HepG2 (cell line): ENCODE data around the gene HCFC1R1. TPM values are rescaled to one million over a fixed set of nuclear protein-coding genes. Genes with fewer than 3 reads are reported as not detected.

ENCODE experiments used
- CREB1 ChIP-seq, 2 experiments: fragments of 450-650 bp in 1 of 2; IDR thresholded peaks; 2 replicates each; pipeline ENCODE4 v1.6.1; 2016 to 2017; ENCODE audit warnings: control low read depth in 1 of 2, mild to moderate bottlenecking in 1 of 2, missing compliant biosample characterization in 1 of 2, missing genetic modification characterization in 1 of 2
- EZH2 ChIP-seq: conservative IDR thresholded peaks from 2 replicates; pipeline ENCODE4 v1.6.1; 2012; ENCODE audit warnings: mild to moderate bottlenecking, low read depth, low read length, moderate library complexity
- FOXA3 ChIP-seq: IDR thresholded peaks from 2 replicates; pipeline ENCODE4 v1.6.1; 2016; ENCODE audit warnings: missing genetic modification reagents, missing compliant biosample characterization
- FOXK2 ChIP-seq: fragments of 450-650 bp; IDR thresholded peaks from 2 replicates; pipeline ENCODE4 v1.6.1; 2016
- HNF1B ChIP-seq: sonication (generic); formaldehyde crosslinking; IDR thresholded peaks from 2 replicates; pipeline ENCODE4 v1.5.1; 2020; ENCODE audit warnings: mild to moderate bottlenecking, moderate library complexity, missing genetic modification reagents
- HNF4G ChIP-seq, 2 experiments: sonication (generic) in 1 of 2; formaldehyde crosslinking in 1 of 2; IDR thresholded peaks; 2 replicates each; pipeline versions ENCODE4 v1.4.0 to v1.6.1; 2011 to 2020; ENCODE audit warnings: borderline replicate concordance in 2 of 2, low read depth in 2 of 2, mild to moderate bottlenecking in 2 of 2, low read length in 1 of 2, missing genetic modification reagents in 1 of 2, moderate library complexity in 1 of 2
- HNRNPH1 ChIP-seq: fragments of 200-400 bp; formaldehyde crosslinking; optimal IDR thresholded peaks from 2 replicates; pipeline ENCODE3; 2017; ENCODE audit warnings: mild to moderate bottlenecking, low read depth, low read length
- KLF16 ChIP-seq, 2 experiments: sonication (generic) in 1 of 2; formaldehyde crosslinking in 1 of 2; IDR thresholded peaks; 2 replicates each; pipeline versions ENCODE4 v1.6.1 to v1.8.0; 2016 to 2023; ENCODE audit warnings: missing genetic modification reagents in 2 of 2, missing compliant biosample characterization in 1 of 2
- KLF9 ChIP-seq: IDR thresholded peaks from 2 replicates; pipeline ENCODE4 v1.6.1; 2016; ENCODE audit warnings: low read depth
- NCOR1 ChIP-seq: fragments of 200-600 bp; sonication (generic); IDR thresholded peaks from 2 replicates; pipeline ENCODE4 v1.7.0; 2017; ENCODE audit warnings: antibody characterized with exemption, low read length, borderline replicate concordance
- NFKBIZ ChIP-seq: IDR thresholded peaks from 2 replicates; pipeline ENCODE4 v1.6.1; 2018; ENCODE audit warnings: missing genetic modification reagents, missing compliant biosample characterization
- ONECUT2 ChIP-seq: sonication (generic); formaldehyde crosslinking; IDR thresholded peaks from 2 replicates; pipeline ENCODE4 v1.4.0; 2020; ENCODE audit warnings: missing genetic modification reagents
- YY1 ChIP-seq: IDR thresholded peaks from 2 replicates; pipeline ENCODE4 v1.6.1; 2011; ENCODE audit warnings: low read length, low read depth, moderate library complexity, mild to moderate bottlenecking; ENCODE audit not compliant: insufficient read depth, insufficient replicate concordance
- ZBTB20 ChIP-seq: sonication (generic); formaldehyde crosslinking; IDR thresholded peaks from 2 replicates; pipeline ENCODE4 v1.8.1; 2023; ENCODE audit warnings: missing genetic modification reagents, low read depth, mild to moderate bottlenecking, borderline replicate concordance
- ZMYM4 ChIP-seq: sonication (generic); formaldehyde crosslinking; IDR thresholded peaks from 2 replicates; pipeline ENCODE4 v1.8.1; 2023; ENCODE audit warnings: mild to moderate bottlenecking, missing genetic modification reagents
- ZNF292 ChIP-seq: sonication (generic); formaldehyde crosslinking; IDR thresholded peaks from 2 replicates; pipeline ENCODE4 v1.8.1; 2022; ENCODE audit warnings: mild to moderate bottlenecking, low read depth, missing genetic modification reagents, borderline replicate concordance
- ZNF574 ChIP-seq: sonication (generic); formaldehyde crosslinking; IDR thresholded peaks from 2 replicates; pipeline ENCODE4 v1.4.0; 2020; ENCODE audit warnings: missing genetic modification reagents
- ZNF781 ChIP-seq: sonication (generic); formaldehyde crosslinking; IDR thresholded peaks from 2 replicates; pipeline ENCODE4 v1.5.1; 2020; ENCODE audit warnings: borderline replicate concordance, mild to moderate bottlenecking, missing genetic modification reagents; ENCODE audit errors: not compliant biosample characterization
- ZNF788 ChIP-seq: sonication (generic); formaldehyde crosslinking; IDR thresholded peaks from 2 replicates; pipeline ENCODE4 v1.5.0; 2020; ENCODE audit warnings: mild to moderate bottlenecking, missing genetic modification reagents, borderline replicate concordance
- polyA plus RNA-seq, 8 experiments: library from polyadenylated mRNA; depleted of rRNA in 3 of 8; stranded (reverse) in 7 of 8; unstranded in 1 of 8; fragments of >200 nt; fragmentation: Illumina TruSeq in 4 of 8; extraction: Trizol in 4 of 8; gene quantifications; 2 replicates each; pipeline versions ENCODE4 v1.2.1 to v1.2.3, GENCODE V29; 2011 to 2016; ENCODE audit warnings: low read depth in 4 of 8, missing spikeins in 1 of 8, mixed read lengths in 1 of 8; ENCODE audit not compliant: insufficient read depth in 1 of 8
- total RNA-seq, 5 experiments: library from RNA; depleted of rRNA; stranded (reverse); fragments of >200 nt; fragmentation: Illumina TruSeq; extraction: Trizol; gene quantifications; 2 replicates each; pipeline ENCODE4 v1.2.3, GENCODE V29; 2016; ENCODE audit warnings: low read depth in 1 of 5
- TF ChIP-seq, protein P1 (sequence below): sonication (generic); formaldehyde crosslinking; IDR thresholded peaks from 2 replicates; pipeline ENCODE4 v1.4.0; 2020; ENCODE audit warnings: missing genetic modification reagents
- TF ChIP-seq, protein P2 (sequence below): sonication (generic); formaldehyde crosslinking; IDR thresholded peaks from 2 replicates; pipeline ENCODE4 v1.4.0; 2020; ENCODE audit warnings: mild to moderate bottlenecking, missing genetic modification reagents

HCFC1R1 gene
- total and polyA plus RNA-seq, 2 of the 13 experiments (the other 11 are each of a cell fraction or from before 2014, with no cell fraction given) = 13.8 to 16.1 TPM

DNA sequence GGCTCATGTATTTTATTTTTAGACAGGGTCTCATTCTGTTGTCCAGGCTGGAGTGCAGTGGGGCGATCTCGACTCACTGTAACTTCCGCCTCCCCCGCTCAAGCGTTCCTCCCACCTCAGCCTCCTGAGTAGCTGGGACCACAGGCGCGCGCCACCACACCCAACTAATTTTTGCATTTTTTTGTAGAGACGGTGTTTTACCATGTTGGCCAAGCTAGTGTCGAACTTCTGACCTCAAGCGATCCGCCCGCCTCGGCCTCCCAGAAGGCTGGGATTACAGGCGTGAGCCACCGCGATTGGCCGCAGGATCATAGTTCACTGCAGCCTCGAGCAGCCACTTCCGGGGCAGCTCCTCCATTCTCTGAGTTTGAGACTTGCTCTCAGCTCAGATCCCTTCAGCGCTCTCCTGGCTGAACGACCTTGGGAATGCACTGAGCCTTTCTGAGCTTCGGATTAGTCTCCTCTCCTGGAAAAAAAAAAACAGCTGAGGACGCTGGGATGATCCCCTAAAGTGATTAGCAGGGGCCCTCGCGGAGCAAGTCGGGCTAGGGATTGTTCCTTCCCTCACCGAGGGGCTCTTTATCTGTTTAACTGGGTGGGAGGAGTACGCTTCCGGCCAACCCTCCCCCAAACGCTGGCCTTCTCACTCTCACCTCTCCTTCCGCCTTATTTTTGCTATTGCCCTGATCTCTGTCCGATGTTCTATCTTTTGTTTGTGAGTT lies 42.4 kb downstream of the HCFC1R1 start (continued):
- TF ChIP-seq ZNF292 (CRISPR knock-in tag) = 0 out of 2 replicates have a peak, but pooled peaks have one; percentile 70
- TF ChIP-seq, protein P1, sequence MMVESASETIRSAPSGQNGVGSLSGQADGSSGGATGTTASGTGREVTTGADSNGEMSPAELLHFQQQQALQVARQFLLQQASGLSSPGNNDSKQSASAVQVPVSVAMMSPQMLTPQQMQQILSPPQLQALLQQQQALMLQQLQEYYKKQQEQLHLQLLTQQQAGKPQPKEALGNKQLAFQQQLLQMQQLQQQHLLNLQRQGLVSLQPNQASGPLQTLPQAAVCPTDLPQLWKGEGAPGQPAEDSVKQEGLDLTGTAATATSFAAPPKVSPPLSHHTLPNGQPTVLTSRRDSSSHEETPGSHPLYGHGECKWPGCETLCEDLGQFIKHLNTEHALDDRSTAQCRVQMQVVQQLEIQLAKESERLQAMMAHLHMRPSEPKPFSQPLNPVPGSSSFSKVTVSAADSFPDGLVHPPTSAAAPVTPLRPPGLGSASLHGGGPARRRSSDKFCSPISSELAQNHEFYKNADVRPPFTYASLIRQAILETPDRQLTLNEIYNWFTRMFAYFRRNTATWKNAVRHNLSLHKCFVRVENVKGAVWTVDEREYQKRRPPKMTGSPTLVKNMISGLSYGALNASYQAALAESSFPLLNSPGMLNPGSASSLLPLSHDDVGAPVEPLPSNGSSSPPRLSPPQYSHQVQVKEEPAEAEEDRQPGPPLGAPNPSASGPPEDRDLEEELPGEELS (CRISPR knock-in tag) = 0 out of 2 replicates have a peak, but pooled peaks have one; percentile 15
- TF ChIP-seq ZMYM4 (CRISPR knock-in tag) = 0 out of 2 replicates have a peak, but pooled peaks have one; percentile 37
- peak; percentile 78; the same call in 1 of the 2 replicates for TF ChIP-seq ZBTB20
- TF ChIP-seq HNF4G (IDR thresholded peaks at IDR 0.05; ENCODE audit: borderline replicate concordance, low read depth, low read length) = peak; percentile 21; the same call in 1 of the 2 replicates
- peak; percentile 22; the same call in 1 of the 2 replicates for TF ChIP-seq HNF4G (CRISPR knock-in tag; IDR thresholded peaks at IDR 0.05; ENCODE audit: borderline replicate concordance, low read depth)
- TF ChIP-seq NCOR1 = peak; percentile 25; the same call in 1 of the 2 replicates
- no peak for TF ChIP-seq FOXK2
- peak; percentile 9; the same call in 1 of the 2 replicates for TF ChIP-seq FOXA3 (CRISPR knock-in tag)
- TF ChIP-seq ZNF574 (CRISPR knock-in tag) = peak; percentile 17; the same call in 1 of the 2 replicates
- peak; percentile 22; the same call in 1 of the 2 replicates for TF ChIP-seq NFKBIZ (CRISPR knock-in tag)
- TF ChIP-seq, protein P2, sequence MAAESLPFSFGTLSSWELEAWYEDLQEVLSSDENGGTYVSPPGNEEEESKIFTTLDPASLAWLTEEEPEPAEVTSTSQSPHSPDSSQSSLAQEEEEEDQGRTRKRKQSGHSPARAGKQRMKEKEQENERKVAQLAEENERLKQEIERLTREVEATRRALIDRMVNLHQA = no peak
- no peak for TF ChIP-seq HNRNPH1
- TF ChIP-seq YY1 = peak; percentile 59
- TF ChIP-seq KLF9 (CRISPR knock-in tag) = peak; percentile 28; the same call in 1 of the 2 replicates
- TF ChIP-seq EZH2 = no peak
- no peak for TF ChIP-seq ONECUT2 (CRISPR knock-in tag)
- 0 out of 2 replicates have a peak, but pooled peaks have one; percentile 44 for TF ChIP-seq ZNF788
- peak; percentile 32 for TF ChIP-seq ZNF781 (CRISPR knock-in tag)
- 0 out of 2 replicates have a peak, but pooled peaks have one; percentile 37 for TF ChIP-seq HNF1B (CRISPR knock-in tag)
- TF ChIP-seq CREB1 (IDR thresholded peaks at IDR 0.05) = no peak
- peak; percentile 60; the same call in 1 of the 2 replicates for TF ChIP-seq CREB1 (CRISPR knock-in tag; IDR thresholded peaks at IDR 0.05)
- TF ChIP-seq KLF16 (CRISPR knock-in tag; IDR thresholded peaks at IDR 0.05) = 0 out of 4 replicates have a peak, but pooled peaks of 1 of the 2 experiments have one; percentile 25
